Choroid plexus epithelial cell (primary cell): ENCODE data around the gene TBC1D30.

Experiments
- DNase-seq: peaks from one replicate; pipeline ENCODE4 v3.0.0-alpha.2; 2010; ENCODE audit warnings: low read depth
- H3K4me3 ChIP-seq: 2 replicates; pipeline ENCODE4 v1.5.1; 2011; ENCODE audit warnings: low read depth, mild to moderate bottlenecking, control low read depth, low read length, moderate library complexity
- CTCF ChIP-seq: conservative IDR thresholded peaks from 2 replicates; pipeline ENCODE4 v1.5.1; 2011; ENCODE audit warnings: low read depth, mild to moderate bottlenecking, control low read depth, inconsistent platforms, low read length, moderate library complexity

Gene TBC1D30

GRCh38 chr12:64860446-64860998, 36.1 kb downstream of the TBC1D30 start:
- DNase-seq, result no peak
- no peak for TF ChIP-seq CTCF
- H3K4me3 ChIP-seq, result no peak overlapping the region

- TF ChIP-seq CTCF, result no peak
- H3K4me3 ChIP-seq, result no peak overlapping the region
- no peak for DNase-seq
Measured at GRCh38 chr12:64864319-64864718, 39.9 kb downstream of the TBC1D30 start.

- H3K4me3 ChIP-seq, result no peak overlapping the region
- DNase-seq, result no peak
- no peak for TF ChIP-seq CTCF
Measured at GRCh38 chr12:64875186-64875585, 50.7 kb downstream of the TBC1D30 start.

- no peak for TF ChIP-seq CTCF
- no peak overlapping the region for H3K4me3 ChIP-seq
- DNase-seq, result no peak
Measured at GRCh38 chr12:64876388-64877071, 52.1 kb downstream of the TBC1D30 start.

- H3K4me3 ChIP-seq, result no peak overlapping the region
- TF ChIP-seq CTCF, result no peak
- DNase-seq, result no peak
Measured at GRCh38 chr12:64877363-64878004, 53.0 kb downstream of the TBC1D30 start.

- TF ChIP-seq CTCF, result no peak
Measured at GRCh38 chr12:64882687-64883086, 58.2 kb downstream of the TBC1D30 start.

More at GRCh38 chr12:64882687-64883086, 58.2 kb downstream of the TBC1D30 start:
- no peak for DNase-seq
- H3K4me3 ChIP-seq, result no peak overlapping the region
